Type B pancreatic cell (in vitro differentiated cells): ENCODE results near the gene SP140. TPM values are rescaled to one million over a fixed set of nuclear protein-coding genes. Genes with fewer than 3 reads are reported as not detected.
"Not testable (repeated sequence)": the region's sequence is repeated elsewhere in the genome, so short reads cannot be mapped to it uniquely, and the experiment has no call there.

ENCODE experiments used
- DNase-seq: peaks from one replicate; pipeline ENCODE4 v3.0.0; 2021; ENCODE audit warnings: mixed read lengths; ENCODE audit not compliant: unreplicated experiment; ENCODE audit errors: extremely low spot score
- H3K27ac Mint-ChIP-seq: 2 replicates; pipeline ENCODE4 v1.8.0; 2021; ENCODE audit warnings: mild to moderate bottlenecking, mixed read lengths
- H3K27me3 Mint-ChIP-seq: 2 replicates; pipeline ENCODE4 v1.8.0; 2021; ENCODE audit warnings: mixed read lengths
- H3K36me3 Mint-ChIP-seq: 2 replicates; pipeline ENCODE4 v1.8.0; 2021; ENCODE audit warnings: mixed read lengths
- H3K4me1 Mint-ChIP-seq: one replicate; pipeline ENCODE4 v1.8.0; 2021; ENCODE audit warnings: mixed read lengths; ENCODE audit not compliant: unreplicated experiment
- H3K4me3 Mint-ChIP-seq: 2 replicates; pipeline ENCODE4 v1.8.0; 2021; ENCODE audit warnings: mild to moderate bottlenecking, mixed read lengths
- H3K9me3 Mint-ChIP-seq: 2 replicates; pipeline ENCODE4 v1.8.0; 2021; ENCODE audit warnings: mixed read lengths
- CTCF ChIP-seq: fragments of 200-600 bp; sonication (generic); conservative IDR thresholded peaks from 2 replicates; pipeline ENCODE4 v1.5.0; 2021; ENCODE audit warnings: antibody characterized with exemption, mild to moderate bottlenecking
- total RNA-seq: library from RNA; stranded (reverse); gene quantifications from 2 replicates; pipeline ENCODE4 v1.2.1, GENCODE V29; 2021; ENCODE audit warnings: low replicate concordance

SP140 gene
- total RNA-seq, 1 donor from 2014 or later = 0.97 TPM

- TF ChIP-seq CTCF = no peak
- Mint-ChIP-seq H3K9me3 (no peaks in the 10 kb centered on the region), H3K4me3 (no peak overlapping the region), H3K27ac (no peak overlapping the region), H3K27me3 (no peaks in the 10 kb centered on the region), H3K36me3 (no peaks in the 10 kb centered on the region), H3K4me1 (peaks cover 7% of the 10 kb centered on the region)
- no peak for DNase-seq
Observed at GRCh38 chr2:230329946-230330605, 104.5 kb downstream of the SP140 start.

- Mint-ChIP-seq H3K9me3 (no peaks in the 10 kb centered on the region), H3K27me3 (no peaks in the 10 kb centered on the region), H3K27ac (no peak overlapping the region), H3K4me1 (peaks cover 7% of the 10 kb centered on the region), H3K36me3 (no peaks in the 10 kb centered on the region), H3K4me3 (no peak overlapping the region)
- no peak for TF ChIP-seq CTCF
- no peak for DNase-seq
Observed at GRCh38 chr2:230330725-230331124, 105.2 kb downstream of the SP140 start.

GRCh38 chr2:230335461-230335863, 109.9 kb downstream of the SP140 start:
- DNase-seq = no peak
- Mint-ChIP-seq H3K36me3 (no peaks in the 10 kb centered on the region), H3K27ac (no peak overlapping the region), H3K9me3 (no peaks in the 10 kb centered on the region), H3K4me1 (no peaks in the 10 kb centered on the region), H3K4me3 (no peak overlapping the region), H3K27me3 (no peaks in the 10 kb centered on the region)
- TF ChIP-seq CTCF = no peak

- Mint-ChIP-seq H3K9me3 (no peaks in the 10 kb centered on the region), H3K27me3 (no peaks in the 10 kb centered on the region), H3K36me3 (no peaks in the 10 kb centered on the region), H3K27ac (no peak overlapping the region), H3K4me1 (no peaks in the 10 kb centered on the region), H3K4me3 (no peak overlapping the region)
- no peak for TF ChIP-seq CTCF
- DNase-seq = no peak
Observed at GRCh38 chr2:230335864-230336506, 110.4 kb downstream of the SP140 start.

GRCh38 chr2:230341936-230342528, 116.5 kb downstream of the SP140 start:
- not testable (repeated sequence) for H3K36me3 Mint-ChIP-seq, DNase-seq, H3K9me3 Mint-ChIP-seq, H3K27me3 Mint-ChIP-seq, H3K4me1 Mint-ChIP-seq
- peak overlapping the region; percentile 10 for H3K4me3 Mint-ChIP-seq
- peak overlapping the region; percentile 12 for H3K27ac Mint-ChIP-seq

GRCh38 chr2:230343041-230343624, 117.6 kb downstream of the SP140 start:
- H3K36me3 Mint-ChIP-seq, DNase-seq, H3K27me3 Mint-ChIP-seq, H3K9me3 Mint-ChIP-seq, H3K4me3 Mint-ChIP-seq, H3K27ac Mint-ChIP-seq, H3K4me1 Mint-ChIP-seq: not testable (repeated sequence)
